Stimulated activated CD8-positive, alpha-beta memory T cell treated with anti-CD3 and anti-CD28 coated beads, Interleukin-12 subunit alpha, Interleukin-12 subunit beta, amount 100 ng/mL, for 4 hours (primary cell): Measurements from ENCODE around the gene RERG.

Experiments used
- DNase-seq: peaks from one replicate; pipeline ENCODE4 v3.0.0-alpha.2; 2020; ENCODE audit warnings: low read depth

Gene RERG

GRCh38 chr12:15218794-15219193 lies 2.4 kb downstream of the RERG start:
- no peak for DNase-seq

- no peak for DNase-seq
Observed at GRCh38 chr12:15216036-15216889, 5.0 kb downstream of the RERG start.

DNA sequence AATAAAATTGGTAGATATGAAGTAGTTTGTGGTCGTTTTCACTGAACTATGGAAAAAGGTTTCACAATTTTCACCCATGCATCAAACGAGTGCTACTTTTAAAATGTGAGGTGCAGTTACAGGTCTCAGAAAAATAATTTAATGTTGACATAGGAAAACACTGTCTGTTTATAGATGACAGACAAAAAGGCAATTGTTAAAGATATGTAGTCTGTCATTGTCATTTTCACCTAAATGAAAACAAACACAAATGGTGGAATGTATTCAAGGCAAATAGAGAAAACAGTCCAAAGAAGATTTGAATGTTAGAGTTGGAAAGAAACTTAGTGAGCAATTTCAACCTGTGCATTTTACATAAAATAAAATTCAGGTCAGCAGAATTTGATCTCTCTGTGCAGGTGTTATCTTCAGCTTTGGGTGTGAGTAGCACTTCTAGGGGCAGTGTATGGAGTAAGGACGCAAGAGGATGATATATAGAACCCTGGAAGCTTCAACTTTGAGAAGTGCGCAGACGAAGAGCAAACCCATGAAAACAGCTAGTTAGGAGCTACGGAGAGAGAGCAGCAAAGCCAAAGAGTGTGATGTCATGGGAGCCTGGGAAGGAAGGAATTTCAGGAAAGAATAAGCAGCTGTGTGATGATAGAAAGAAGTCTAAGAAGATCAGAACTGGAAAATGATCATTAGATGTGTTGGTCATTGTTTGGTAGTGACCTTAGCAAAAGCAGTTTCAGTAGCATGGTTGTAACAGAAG lies 6.2 kb downstream of the RERG start:
- no peak for DNase-seq

- no peak for DNase-seq
Observed at GRCh38 chr12:15212930-15213329, 8.3 kb downstream of the RERG start.

- DNase-seq, result no peak
Observed at GRCh38 chr12:15209782-15210181, 11.4 kb downstream of the RERG start.

GRCh38 chr12:15208871-15209656 lies 12.2 kb downstream of the RERG start:
- DNase-seq, result no peak

DNA sequence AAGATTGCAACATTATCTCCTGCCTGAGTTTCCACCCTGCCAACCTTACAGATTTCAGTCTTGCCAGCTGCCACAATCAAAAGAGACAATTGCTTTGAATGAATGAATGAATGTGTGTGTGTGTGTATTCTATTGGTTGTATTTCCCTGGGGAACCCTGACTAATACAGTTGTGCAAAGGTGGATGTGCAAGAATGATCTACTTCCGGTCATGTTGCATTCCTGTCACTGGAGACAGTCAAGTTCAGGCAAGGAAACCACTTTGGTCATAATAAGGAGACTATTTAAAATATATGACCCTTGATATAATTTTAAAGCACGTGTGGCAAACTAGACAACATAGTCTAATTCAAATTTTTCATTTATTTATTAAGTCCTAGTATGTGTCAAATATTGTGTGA lies 13.1 kb downstream of the RERG start:
- DNase-seq, result no peak

- no peak for DNase-seq
Observed at GRCh38 chr12:15206831-15207389, 14.3 kb downstream of the RERG start.

DNA sequence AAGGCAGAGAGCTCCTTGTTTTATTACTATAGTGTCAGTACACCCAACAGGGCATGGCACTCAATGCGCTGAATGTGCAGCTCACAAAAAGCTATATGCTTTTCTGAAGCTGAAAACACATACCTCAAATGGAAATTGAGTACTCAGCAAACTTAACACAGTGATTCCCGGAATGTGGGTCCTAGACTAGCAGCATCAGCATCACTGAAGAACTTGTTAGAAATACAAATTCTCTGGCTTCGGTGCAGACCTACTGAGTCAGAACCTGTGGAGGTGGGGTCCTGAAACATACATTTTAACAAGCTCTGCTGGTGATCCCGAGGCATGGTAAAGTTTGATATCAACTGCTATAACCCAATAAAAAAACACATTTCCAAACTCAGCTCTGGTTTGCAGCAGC lies 14.9 kb downstream of the RERG start:
- no peak for DNase-seq

GRCh38 chr12:15205341-15206010 lies 15.7 kb downstream of the RERG start:
- DNase-seq, result no peak

- no peak for DNase-seq
Observed at GRCh38 chr12:15201456-15201855, 19.8 kb downstream of the RERG start.

DNA sequence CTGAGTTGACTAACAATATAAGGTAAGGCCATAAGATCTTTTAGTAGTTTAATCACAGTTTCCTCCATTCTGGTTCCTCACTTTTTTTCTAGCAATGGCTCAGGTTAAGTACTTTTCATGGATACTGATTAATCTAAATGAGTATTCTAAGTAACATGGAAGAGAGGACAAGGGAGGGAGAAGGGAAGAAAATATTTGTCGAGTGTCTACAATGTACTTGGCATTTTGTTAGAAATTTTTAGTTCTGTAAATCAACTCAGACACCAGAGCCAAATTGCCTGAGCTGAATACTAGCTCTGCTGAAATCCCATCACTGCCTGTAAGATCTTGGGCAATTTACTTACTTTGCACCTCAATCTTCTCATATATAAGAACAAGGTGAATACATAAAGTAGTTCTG lies 20.2 kb downstream of the RERG start:
- no peak for DNase-seq

- DNase-seq, result no peak
Observed at GRCh38 chr12:15200641-15201040, 20.6 kb downstream of the RERG start.

GRCh38 chr12:15199930-15200329 lies 21.3 kb downstream of the RERG start:
- no peak for DNase-seq

GRCh38 chr12:15196678-15197505 lies 24.3 kb downstream of the RERG start:
- no peak for DNase-seq

DNA sequence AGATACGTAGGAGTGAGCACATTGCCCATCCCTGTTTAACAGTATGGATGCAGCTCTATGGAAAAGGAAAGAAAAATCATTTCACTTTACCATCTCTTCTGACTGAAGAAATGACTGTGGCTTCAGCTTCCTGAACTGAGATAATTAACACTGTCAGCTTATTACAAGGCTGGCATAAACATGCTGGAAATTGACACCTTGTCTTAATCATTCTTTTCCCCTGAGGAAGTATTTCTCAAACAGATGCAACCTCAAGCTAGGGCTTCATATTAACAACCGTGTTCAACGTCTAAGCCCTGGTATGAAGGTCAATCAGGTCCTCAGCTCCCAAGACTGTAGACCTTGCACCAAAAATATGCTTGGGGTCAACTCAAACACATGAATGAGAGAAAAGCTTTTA lies 25.0 kb downstream of the RERG start:
- DNase-seq, result no peak

DNA sequence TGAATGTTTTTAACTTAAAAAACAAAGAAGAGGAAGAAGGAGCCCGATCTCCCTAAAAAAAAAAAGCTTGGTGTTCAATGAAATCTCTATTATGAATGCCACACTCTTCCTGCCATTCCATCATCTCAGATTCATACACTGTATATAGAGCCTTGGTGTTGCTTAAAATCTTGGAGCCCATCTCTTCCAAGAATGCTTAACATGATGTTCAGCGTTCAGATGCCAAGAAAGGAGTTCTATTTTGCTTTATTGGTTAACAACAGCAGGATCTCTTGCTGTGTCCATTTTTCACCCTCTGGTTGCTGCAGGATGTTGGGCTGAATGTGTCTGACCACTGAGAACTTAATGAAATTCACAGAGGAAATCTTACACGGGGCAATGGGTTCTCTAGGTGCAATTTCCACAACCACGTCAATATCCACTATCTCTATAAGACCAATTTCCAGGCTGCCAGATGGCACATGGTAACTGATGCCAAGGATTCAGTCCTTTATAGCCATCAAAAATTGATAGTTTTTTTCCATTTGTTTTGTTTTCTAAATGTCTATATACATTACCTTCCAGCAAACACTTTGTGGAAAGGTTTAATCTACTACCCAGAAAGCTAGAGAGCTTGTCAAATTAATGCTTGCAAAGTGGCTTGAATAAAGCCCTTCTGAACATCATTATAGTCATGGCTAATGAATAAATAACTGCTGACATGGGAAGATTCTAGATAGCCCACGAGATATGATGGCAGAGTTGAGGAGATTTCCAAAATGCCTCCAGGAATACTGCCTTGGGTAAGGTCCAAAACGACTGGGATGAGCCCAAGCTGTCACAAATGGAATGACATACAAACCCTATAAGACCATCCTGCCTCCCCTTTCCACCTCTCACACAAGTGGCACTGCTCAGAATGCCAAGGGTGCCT lies 26.5 kb downstream of the RERG start:
- no peak for DNase-seq

GRCh38 chr12:15193946-15194345 lies 27.3 kb downstream of the RERG start:
- no peak for DNase-seq

DNA sequence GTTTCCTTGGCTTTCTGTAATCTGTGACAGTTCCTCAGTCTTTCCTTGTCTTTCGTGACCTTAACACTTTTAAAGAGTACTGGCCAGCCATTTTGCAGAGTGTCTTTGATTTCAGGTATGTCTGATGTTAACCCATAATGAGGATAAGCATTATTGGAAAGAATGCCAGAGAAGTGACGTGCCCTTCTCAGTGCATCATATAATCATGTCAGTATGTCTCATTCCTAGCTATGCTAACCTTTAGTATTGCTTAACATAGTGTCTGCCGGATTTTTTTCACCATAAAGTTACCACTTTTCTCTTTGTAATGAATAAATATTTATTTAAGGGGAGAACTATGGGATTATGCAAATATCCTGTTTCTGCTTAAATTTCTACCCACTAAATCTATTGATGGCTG lies 28.5 kb downstream of the RERG start:
- no peak for DNase-seq

GRCh38 chr12:15188127-15188526 lies 33.1 kb downstream of the RERG start:
- DNase-seq, result no peak
